A549 (cell line): ENCODE data around the gene GULP1. TPM values are rescaled to one million over a fixed set of nuclear protein-coding genes. Genes with fewer than 3 reads are reported as not detected.

Experiments used
- ATAC-seq, 2 experiments: fragments of 200-7000 bp in 1 of 2; fragments of >200 bp in 1 of 2; cut with Nextera tagmentation in 1 of 2; cut with Tn5 transposase in 1 of 2; 3 replicates each; pipeline versions ENCODE4 v1.8.0 to v1.9.1; 2018 to 2020; ENCODE audit warnings: mild to moderate bottlenecking in 1 of 2, moderate library complexity in 1 of 2
- CTCF ChIA-PET: fragments of 300-600 bp; sonication (Branson Sonifier 250); formaldehyde crosslinking; extraction: SDS; loops from one replicate; lab custom pipeline; 2021; ENCODE audit warnings: antibody characterized with exemption, inconsistent platforms; lab: Yijun Ruan, JAX
- POLR2A ChIA-PET: fragments of 350-600 bp; formaldehyde crosslinking; extraction: SDS; loops from one replicate; lab custom pipeline; 2021; ENCODE audit warnings: antibody characterized with exemption, inconsistent platforms; lab: Yijun Ruan, JAX
- DNase-seq, 2 experiments: peaks; one replicate each; pipeline versions ENCODE4 v3.0.0 to v3.0.0-alpha.2; 2011 to 2016; ENCODE audit warnings: low read depth in 1 of 2, low spot score in 1 of 2
- FAIRE-seq: peaks from 2 replicates; lab custom pipeline; 2011; peaks lifted over from hg19 to GRCh38; lab: Jason Lieb, UNC
- H3K27ac ChIP-seq, 2 experiments: fragments of >200 bp; sonication (Bioruptor Twin); formaldehyde crosslinking; 3 replicates each; pipeline ENCODE4 v1.5.1; 2016 to 2017
- H3K4me1 ChIP-seq: fragments of >200 bp; sonication (Bioruptor Twin); formaldehyde crosslinking; 3 replicates; pipeline ENCODE4 v1.6.1; 2016
- H3K4me2 ChIP-seq: fragments of >200 bp; sonication (Bioruptor Twin); formaldehyde crosslinking; 3 replicates; pipeline ENCODE4 v1.6.1; 2016
- H3K4me3 ChIP-seq: fragments of >200 bp; sonication (Bioruptor Twin); formaldehyde crosslinking; 3 replicates; pipeline ENCODE4 v1.5.1; 2016
- H3K9me3 ChIP-seq: fragments of >200 bp; sonication (Bioruptor Twin); formaldehyde crosslinking; 3 replicates; pipeline ENCODE4 v1.6.1; 2016
- BHLHE40 ChIP-seq: IDR thresholded peaks from 2 replicates; pipeline ENCODE4 v1.6.1; 2012; ENCODE audit warnings: low read depth, low read length, inconsistent platforms
- CBX8 ChIP-seq: fragments of 200-600 bp; sonication (generic); IDR thresholded peaks from 2 replicates; pipeline ENCODE4 v1.6.1; 2016
- CEBPB ChIP-seq, 2 experiments: fragments of >200 bp in 1 of 2; sonication (Bioruptor Twin) in 1 of 2; formaldehyde crosslinking in 1 of 2; IDR thresholded peaks; 2 replicates each; pipeline ENCODE4 v1.6.1; 2012 to 2016
- CHD2 ChIP-seq: fragments of 150-350 bp; IDR thresholded peaks from 2 replicates; pipeline ENCODE4 v1.6.1; 2014; ENCODE audit warnings: low read length; ENCODE audit not compliant: partially characterized antibody
- E2F6 ChIP-seq: IDR thresholded peaks from 2 replicates; pipeline ENCODE4 v1.6.1; 2012; ENCODE audit warnings: low read depth, borderline replicate concordance
- EHF ChIP-seq: fragments of 250-450 bp; sonication (Bioruptor Pico); IDR thresholded peaks from 2 replicates; pipeline ENCODE4 v1.5.0; 2020; ENCODE audit warnings: mild to moderate bottlenecking
- HDAC2 ChIP-seq: fragments of 200-600 bp; sonication (generic); IDR thresholded peaks from 2 replicates; pipeline ENCODE4 v1.6.1; 2016
- HEYL ChIP-seq: fragments of 250-450 bp; sonication (Bioruptor Pico); IDR thresholded peaks from 2 replicates; pipeline ENCODE4 v1.8.0; 2021; ENCODE audit warnings: mild to moderate bottlenecking, moderate library complexity
- HOXB13 ChIP-seq: fragments of 250-450 bp; sonication (Bioruptor Pico); IDR thresholded peaks from 2 replicates; pipeline ENCODE4 v1.5.0; 2020; ENCODE audit warnings: low read depth, mild to moderate bottlenecking, moderate library complexity
- KDM1A ChIP-seq: fragments of 200-600 bp; sonication (generic); IDR thresholded peaks from 2 replicates; pipeline ENCODE4 v1.6.1; 2016; ENCODE audit warnings: low read depth, mild to moderate bottlenecking
- KDM5A ChIP-seq: fragments of 200-600 bp; sonication (generic); IDR thresholded peaks from 2 replicates; pipeline ENCODE4 v1.6.1; 2016; ENCODE audit warnings: antibody characterized with exemption, mild to moderate bottlenecking
- MAFK ChIP-seq: fragments of 450-650 bp; IDR thresholded peaks from 2 replicates; pipeline ENCODE4 v1.6.1; 2014; ENCODE audit not compliant: partially characterized antibody
- MAZ ChIP-seq: fragments of 150-350 bp; IDR thresholded peaks from 2 replicates; pipeline ENCODE4 v1.6.1; 2014; ENCODE audit warnings: antibody characterized with exemption, low read depth, low read length, borderline replicate concordance
- NR3C1 ChIP-seq: fragments of >200 bp; sonication (Bioruptor Twin); formaldehyde crosslinking; IDR thresholded peaks from 3 replicates; pipeline ENCODE4 v1.6.1; 2017
- POLR2AphosphoS2 ChIP-seq: conservative IDR thresholded peaks from 2 replicates; pipeline ENCODE4 v1.6.1; 2012; ENCODE audit warnings: low read length, improper control_type of control experiment, inconsistent platforms
- RARB ChIP-seq: fragments of 250-450 bp; sonication (Bioruptor Pico); IDR thresholded peaks from 2 replicates; pipeline ENCODE4 v1.8.0; 2021; ENCODE audit warnings: mild to moderate bottlenecking, moderate library complexity
- RNF2 ChIP-seq: fragments of 200-600 bp; sonication (generic); IDR thresholded peaks from 2 replicates; pipeline ENCODE4 v1.6.1; 2016; ENCODE audit warnings: low read depth, mild to moderate bottlenecking, antibody characterized with exemption, moderate library complexity, borderline replicate concordance
- SMC3 ChIP-seq: fragments of >200 bp; sonication (Bioruptor Twin); formaldehyde crosslinking; IDR thresholded peaks from 3 replicates; pipeline ENCODE4 v1.6.1; 2018; ENCODE audit warnings: inconsistent platforms
- TP53 ChIP-seq: fragments of 250-450 bp; sonication (Bioruptor Pico); IDR thresholded peaks from 2 replicates; pipeline ENCODE4 v1.5.0; 2021; ENCODE audit warnings: mild to moderate bottlenecking, moderate library complexity
- ZC3H11A ChIP-seq: fragments of 450-650 bp; IDR thresholded peaks from 2 replicates; pipeline ENCODE4 v1.6.1; 2014; ENCODE audit warnings: antibody characterized with exemption, mild to moderate bottlenecking
- ZFP36 ChIP-seq: fragments of 450-650 bp; IDR thresholded peaks from 2 replicates; pipeline ENCODE4 v1.6.1; 2014; ENCODE audit warnings: borderline replicate concordance; ENCODE audit not compliant: partially characterized antibody
- WGBS: methylation state at CpG from one replicate; pipeline ENCODE4 v1.1.6; 2017; ENCODE audit errors: missing lambda C conversion rate; 5-methylcytosine and 5-hydroxymethylcytosine counted together
- polyA plus RNA-seq, 4 experiments: library from polyadenylated mRNA; depleted of rRNA in 3 of 4; stranded (reverse); fragments of >200 nt; fragmentation: RNase III in 1 of 4; extraction: RNeasy Plus Mini Kit Qiagen cat#74134 plus additional on column Dnase treatment in 1 of 4; gene quantifications; 2 replicates in 3 of 4; 3 replicates in 1 of 4; pipeline ENCODE4 v1.2.3, GENCODE V29; 2011 to 2017
- TF ChIP-seq, protein P1 (sequence below): fragments of 150-350 bp; IDR thresholded peaks from 2 replicates; pipeline ENCODE4 v1.6.1; 2014; ENCODE audit warnings: low read depth, mild to moderate bottlenecking, low read length

GULP1 gene
- polyA plus RNA-seq, 2 of the 4 experiments (the other 2 are of a cell fraction) = 30.7 to 89.2 TPM

- CTCF ChIA-PET = interaction anchor here (0.6 kb wide), 1 partner anchor 600 kb away, joined by 3 read pairs; no protein-coding TSS in a partner anchor
Measured at GRCh38 chr2:188443207-188443606, 151.5 kb downstream of the GULP1 start.

GRCh38 chr2:188444106-188444835 is 152.6 kb downstream of the GULP1 start:
- Histone ChIP-seq H3K4me2 (no peak overlapping the region; the same call in 2 of the 3 replicates), H3K9me3 (no peaks in the 10 kb centered on the region)
- TF ChIP-seq SMC3 = no peak
- no peak for TF ChIP-seq HDAC2
- no peak for TF ChIP-seq RNF2
- no peak for TF ChIP-seq HOXB13 (CRISPR knock-in tag)
- TF ChIP-seq NR3C1 = no peak
- TF ChIP-seq RARB (CRISPR knock-in tag) = no peak
- TF ChIP-seq, all 56 proteins: peak for 0
- DNase-seq (no peak), FAIRE-seq (no peak), ATAC-seq (no peak)
- Histone ChIP-seq H3K27ac (no peak overlapping the region), H3K4me3 (no peak overlapping the region), H3K4me1 (peaks cover 38% of the 10 kb centered on the region)
- CTCF ChIA-PET = no interaction called here
- POLR2A ChIA-PET = no interaction called here
- WGBS = 86% methylated on average over 3 of the region's 3 CpGs

More at GRCh38 chr2:188443207-188443606, 151.5 kb downstream of the GULP1 start:
- DNase-seq (peak in 1 of 2 experiments; percentile 29), ATAC-seq (no peak; a peak in 1 of 6 replicates), FAIRE-seq (no peak)
- no peak overlapping the region for H3K4me3 ChIP-seq
- 31% methylated on average over 3 of the region's 3 CpGs for WGBS
- POLR2A ChIA-PET = no interaction called here
- peaks cover 38% of the 10 kb centered on the region for H3K4me1 ChIP-seq
- peak overlapping the region; percentile 54 for H3K4me2 ChIP-seq
- TF ChIP-seq POLR2AphosphoS2 (no peak), CHD2 (no peak), KDM5A (no peak), HDAC2 (no peak), EHF (CRISPR knock-in tag) (no peak)
- H3K9me3 ChIP-seq = no peaks in the 10 kb centered on the region
- peak overlapping the region in 1 of 2 experiments; percentile 49; a peak in 3 of 6 replicates for H3K27ac ChIP-seq

DNA sequence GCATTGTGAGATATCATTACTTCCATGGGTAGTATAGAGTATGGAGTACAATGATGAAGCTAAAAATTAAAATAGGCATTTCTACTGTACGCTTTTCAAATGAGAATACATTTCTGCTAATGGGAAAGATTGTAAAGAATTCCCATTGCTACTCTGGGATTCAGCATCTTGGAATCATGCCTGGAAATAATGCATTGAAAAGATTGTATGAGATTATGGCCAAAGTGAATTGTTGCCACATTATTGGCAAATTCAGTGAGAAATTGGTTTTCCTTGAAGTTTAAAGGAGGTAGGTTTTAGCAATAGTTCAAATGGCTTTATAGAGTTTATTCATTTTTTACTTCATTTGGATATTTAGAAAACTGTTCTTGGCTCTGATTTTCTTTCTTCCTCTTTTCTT is 157.9 kb downstream of the GULP1 start:
- DNase-seq (no peak), ATAC-seq (no peak), FAIRE-seq (no peak)
- CTCF ChIA-PET = interaction anchor here (1.0 kb wide), 1 partner anchor 12 kb away, joined by 3 read pairs; no protein-coding TSS in a partner anchor
- 90% methylated on average over 1 of the region's 1 CpG for WGBS
- H3K4me2 ChIP-seq = no peak overlapping the region
- TF ChIP-seq MAZ (no peak), CBX8 (no peak), BHLHE40 (no peak), KDM1A (no peak), HEYL (CRISPR knock-in tag) (no peak), TP53 (CRISPR knock-in tag) (no peak), ZC3H11A (no peak), E2F6 (no peak), KDM5A (no peak), MAFK (no peak), CEBPB (IDR thresholded peaks at IDR 0.05) (no peak), ZFP36 (no peak), RNF2 (no peak)
- TF ChIP-seq, protein P1, sequence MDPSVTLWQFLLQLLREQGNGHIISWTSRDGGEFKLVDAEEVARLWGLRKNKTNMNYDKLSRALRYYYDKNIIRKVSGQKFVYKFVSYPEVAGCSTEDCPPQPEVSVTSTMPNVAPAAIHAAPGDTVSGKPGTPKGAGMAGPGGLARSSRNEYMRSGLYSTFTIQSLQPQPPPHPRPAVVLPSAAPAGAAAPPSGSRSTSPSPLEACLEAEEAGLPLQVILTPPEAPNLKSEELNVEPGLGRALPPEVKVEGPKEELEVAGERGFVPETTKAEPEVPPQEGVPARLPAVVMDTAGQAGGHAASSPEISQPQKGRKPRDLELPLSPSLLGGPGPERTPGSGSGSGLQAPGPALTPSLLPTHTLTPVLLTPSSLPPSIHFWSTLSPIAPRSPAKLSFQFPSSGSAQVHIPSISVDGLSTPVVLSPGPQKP = no peak
- POLR2A ChIA-PET = no interaction called here
- no peak overlapping the region for H3K27ac ChIP-seq
- no peak overlapping the region for H3K4me3 ChIP-seq
- no peaks in the 10 kb centered on the region; the same call in 2 of the 3 replicates for H3K9me3 ChIP-seq
- peaks cover under 1% of the 10 kb centered on the region; the same call in 1 of the 3 replicates for H3K4me1 ChIP-seq
